ENCODE measurements around the gene INTS12. TPM values are rescaled to one million over a fixed set of nuclear protein-coding genes. Genes with fewer than 3 reads are reported as not detected.

INTS12 gene
- total and polyA plus RNA-seq, 3 donors from 2014 or later, result 22.3 to 27.9 (median 23.2) TPM

DNA sequence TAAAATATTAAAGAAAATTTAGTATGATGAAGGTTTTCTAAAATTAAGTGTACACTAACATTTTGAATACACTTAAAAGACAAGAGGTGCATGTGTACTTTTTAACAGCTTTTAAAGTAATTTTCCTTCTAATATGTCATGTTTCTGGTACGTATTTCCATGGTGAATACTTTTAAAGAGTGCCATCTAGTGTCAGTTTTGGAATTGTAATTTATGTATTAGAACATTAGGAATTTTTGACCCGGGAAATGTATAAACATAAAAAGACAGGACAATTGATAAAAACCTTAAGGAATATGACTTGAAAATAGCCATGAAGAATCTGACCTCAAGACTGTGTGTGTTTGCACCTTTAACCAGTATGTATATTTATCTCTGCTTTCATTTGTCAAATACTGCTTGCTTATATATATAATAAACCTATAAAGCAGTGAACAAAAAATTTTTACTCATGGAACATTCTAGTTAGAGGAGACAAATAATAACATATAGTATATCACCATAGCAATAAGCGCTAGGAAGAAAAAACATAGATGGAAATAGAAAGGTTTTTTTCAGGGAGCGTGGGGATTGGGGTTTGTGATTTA lies 7.3 kb upstream of the INTS12 start:
- no peak for DNase-seq
- Histone ChIP-seq H3K4me3 (no peak overlapping the region), H3K4me1 (no peaks in the 10 kb centered on the region), H3K36me3 (ENCODE audit: low read depth, missing control alignments) (no peaks in the 10 kb centered on the region), H3K27me3 (no peaks in the 10 kb centered on the region), H3K27ac (no peak overlapping the region), H3K9me3 (no peaks in the 10 kb centered on the region)
- TF ChIP-seq, protein P1, sequence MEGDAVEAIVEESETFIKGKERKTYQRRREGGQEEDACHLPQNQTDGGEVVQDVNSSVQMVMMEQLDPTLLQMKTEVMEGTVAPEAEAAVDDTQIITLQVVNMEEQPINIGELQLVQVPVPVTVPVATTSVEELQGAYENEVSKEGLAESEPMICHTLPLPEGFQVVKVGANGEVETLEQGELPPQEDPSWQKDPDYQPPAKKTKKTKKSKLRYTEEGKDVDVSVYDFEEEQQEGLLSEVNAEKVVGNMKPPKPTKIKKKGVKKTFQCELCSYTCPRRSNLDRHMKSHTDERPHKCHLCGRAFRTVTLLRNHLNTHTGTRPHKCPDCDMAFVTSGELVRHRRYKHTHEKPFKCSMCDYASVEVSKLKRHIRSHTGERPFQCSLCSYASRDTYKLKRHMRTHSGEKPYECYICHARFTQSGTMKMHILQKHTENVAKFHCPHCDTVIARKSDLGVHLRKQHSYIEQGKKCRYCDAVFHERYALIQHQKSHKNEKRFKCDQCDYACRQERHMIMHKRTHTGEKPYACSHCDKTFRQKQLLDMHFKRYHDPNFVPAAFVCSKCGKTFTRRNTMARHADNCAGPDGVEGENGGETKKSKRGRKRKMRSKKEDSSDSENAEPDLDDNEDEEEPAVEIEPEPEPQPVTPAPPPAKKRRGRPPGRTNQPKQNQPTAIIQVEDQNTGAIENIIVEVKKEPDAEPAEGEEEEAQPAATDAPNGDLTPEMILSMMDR (IDR thresholded peaks at IDR 0.05), result peak in 1 of 3 experiments; percentile 60
- TF ChIP-seq POLR2A (IDR thresholded peaks at IDR 0.05), result no peak
- intact Hi-C loops (cut with DNase I; ENCODE audit: low total_unique reads), result no loop called here
- 53 to 55% methylated on average over 4 of the region's 4 CpGs for WGBS, 2 donors

DNA sequence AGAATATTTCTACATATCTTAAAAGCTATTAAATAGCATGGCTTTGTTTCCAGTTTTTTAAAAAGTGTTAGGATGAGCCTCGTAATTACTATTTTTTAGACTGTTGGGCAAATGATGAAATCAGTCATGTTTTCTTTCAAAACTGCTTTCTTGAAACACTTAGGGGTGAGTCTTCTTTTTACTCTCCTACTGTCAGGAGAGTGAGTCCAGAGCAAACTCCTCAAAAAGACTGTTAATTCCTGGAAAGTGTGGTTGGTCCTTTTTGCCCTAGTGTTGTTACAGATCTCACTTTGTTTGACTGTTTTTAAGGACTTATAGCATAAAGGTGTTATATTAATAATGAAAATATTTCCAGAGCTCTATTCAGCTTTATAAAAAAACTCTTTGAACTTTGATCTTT lies 6.4 kb upstream of the INTS12 start:
- WGBS, 2 donors, result 77 to 84% methylated on average over 1 of the region's 1 CpG
- Histone ChIP-seq H3K27ac (no peak overlapping the region), H3K36me3 (ENCODE audit: low read depth, missing control alignments) (no peaks in the 10 kb centered on the region), H3K9me3 (no peaks in the 10 kb centered on the region), H3K4me1 (no peaks in the 10 kb centered on the region), H3K27me3 (no peaks in the 10 kb centered on the region), H3K4me3 (no peak overlapping the region)
- intact Hi-C loops (cut with DNase I; ENCODE audit: low total_unique reads), result no loop called here
- DNase-seq, result no peak
- no peak for TF ChIP-seq POLR2A (IDR thresholded peaks at IDR 0.05)
- TF ChIP-seq, protein P1 (IDR thresholded peaks at IDR 0.05), result no peak

DNA sequence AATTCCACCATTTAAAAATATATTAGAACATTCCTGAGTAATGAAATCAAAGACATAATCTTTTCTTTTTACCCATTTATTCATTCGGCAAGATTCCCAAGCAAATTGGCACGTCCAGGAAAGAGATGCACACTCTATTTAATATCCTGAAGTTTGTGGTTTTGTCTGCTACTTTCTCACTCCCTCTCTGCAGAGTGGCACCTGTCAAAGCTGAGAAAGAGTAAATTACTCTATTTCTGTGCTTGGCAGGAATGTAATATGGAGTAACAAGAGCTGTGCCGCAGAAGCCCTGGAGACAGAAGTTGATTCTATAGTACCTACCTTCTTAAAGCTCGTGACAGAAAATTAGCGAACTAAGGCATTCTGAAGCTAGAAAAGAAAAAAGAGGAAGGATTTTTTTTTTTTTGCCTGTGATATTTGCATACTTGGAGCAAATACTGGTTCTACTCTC lies 5.6 kb upstream of the INTS12 start:
- Histone ChIP-seq H3K36me3 (ENCODE audit: low read depth, missing control alignments) (no peaks in the 10 kb centered on the region), H3K9me3 (no peaks in the 10 kb centered on the region), H3K4me3 (no peak overlapping the region), H3K27ac (no peak overlapping the region), H3K4me1 (peaks cover 6% of the 10 kb centered on the region), H3K27me3 (no peaks in the 10 kb centered on the region)
- TF ChIP-seq, protein P1 (IDR thresholded peaks at IDR 0.05), result no peak
- TF ChIP-seq POLR2A (IDR thresholded peaks at IDR 0.05), result no peak
- intact Hi-C loops (cut with DNase I; ENCODE audit: low total_unique reads), result no loop called here
- 80 to 82% methylated on average over 5 of the region's 5 CpGs for WGBS, 2 donors
- no peak for DNase-seq

DNA sequence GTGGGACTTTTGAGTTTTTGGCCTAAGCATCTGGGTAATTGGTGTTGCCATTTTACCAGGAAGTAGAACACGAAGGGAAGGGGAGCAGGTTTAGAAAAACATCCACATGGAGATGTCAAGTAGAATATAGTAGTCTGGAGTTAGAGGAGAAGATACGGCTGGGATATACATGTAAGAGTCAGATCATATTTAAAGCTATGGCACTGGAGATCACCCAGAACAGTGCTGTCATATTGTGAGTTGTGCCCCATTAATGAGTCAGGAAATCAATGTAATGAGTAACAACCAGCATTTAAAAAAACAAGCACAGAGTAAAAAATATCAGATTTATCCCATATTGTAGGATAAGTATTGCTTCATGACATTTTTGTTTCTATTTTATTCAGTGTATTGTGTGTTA lies 4.3 kb upstream of the INTS12 start:
- Histone ChIP-seq H3K9me3 (no peaks in the 10 kb centered on the region), H3K27ac (no peak overlapping the region), H3K27me3 (no peaks in the 10 kb centered on the region), H3K36me3 (ENCODE audit: low read depth, missing control alignments) (no peaks in the 10 kb centered on the region), H3K4me1 (peaks cover 8% of the 10 kb centered on the region), H3K4me3 (no peak overlapping the region)
- WGBS, 2 donors, result 86 to 94% methylated on average over 2 of the region's 2 CpGs
- DNase-seq, result no peak
- intact Hi-C loops (cut with DNase I; ENCODE audit: low total_unique reads), result no loop called here
- no peak for TF ChIP-seq POLR2A (IDR thresholded peaks at IDR 0.05)
- TF ChIP-seq, protein P1 (IDR thresholded peaks at IDR 0.05), result no peak

DNA sequence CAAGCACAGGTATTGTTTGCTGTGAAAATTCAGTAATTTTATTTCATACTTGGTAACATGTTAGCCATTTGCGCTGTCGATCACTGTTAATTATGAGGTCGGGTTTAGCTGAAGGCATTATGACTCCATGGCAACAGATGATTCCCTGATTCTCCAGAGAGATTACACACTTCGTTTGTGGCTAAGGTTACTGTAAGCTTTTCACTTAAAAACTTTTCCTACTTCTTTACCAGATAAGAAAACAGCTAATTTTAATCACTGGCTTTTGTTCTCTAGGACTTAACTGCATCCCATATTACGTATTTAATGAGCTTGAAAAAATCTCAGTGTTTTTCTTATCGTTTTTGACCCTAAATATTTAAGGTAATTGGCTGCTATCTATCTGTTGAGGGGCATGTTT lies 2.2 kb upstream of the INTS12 start:
- H3K4me3 ChIP-seq, result no peak overlapping the region
- H3K9me3 ChIP-seq, result no peaks in the 10 kb centered on the region
- H3K27ac ChIP-seq, result no peak overlapping the region
- 49 to 59% methylated on average over 6 of the region's 6 CpGs for WGBS, 2 donors
- no peak for DNase-seq
- TF ChIP-seq, protein P1 (IDR thresholded peaks at IDR 0.05), result no peak
- no peak for TF ChIP-seq POLR2A (IDR thresholded peaks at IDR 0.05)
- H3K4me1 ChIP-seq, result peaks cover 15% of the 10 kb centered on the region
- intact Hi-C loops (cut with DNase I; ENCODE audit: low total_unique reads), result no loop called here
- H3K36me3 ChIP-seq (ENCODE audit: low read depth, missing control alignments), result no peaks in the 10 kb centered on the region
- H3K27me3 ChIP-seq, result no peaks in the 10 kb centered on the region

All from testis (tissue), 3 donors.